ENCODE data around the gene RTKN. TPM values are rescaled to one million over a fixed set of nuclear protein-coding genes. Genes with fewer than 3 reads are reported as not detected.
"Not testable (repeated sequence)": the region's sequence is repeated elsewhere in the genome, so short reads cannot be mapped to it uniquely, and the experiment has no call there.

Gene RTKN
- total RNA-seq, 1 donor from 2014 or later: 32.3 TPM

- H3K36me3 ChIP-seq: peaks cover 22% of the 10 kb centered on the region
- H3K27me3 ChIP-seq: no peaks in the 10 kb centered on the region
- DNase-seq (no peak), ATAC-seq (no peak)
- intact Hi-C loops (cut with DNase I): no loop called here
- no peak overlapping the region for H3K4me3 ChIP-seq
- no peak for TF ChIP-seq CTCF (IDR thresholded peaks at IDR 0.05)
- H3K27ac ChIP-seq: no peak overlapping the region
- peaks cover 24% of the 10 kb centered on the region for H3K4me1 ChIP-seq
- no peaks in the 10 kb centered on the region for H3K9me3 ChIP-seq
Measured at GRCh38 chr2:74462054-74462785, 20.5 kb upstream of the RTKN start.

DNA sequence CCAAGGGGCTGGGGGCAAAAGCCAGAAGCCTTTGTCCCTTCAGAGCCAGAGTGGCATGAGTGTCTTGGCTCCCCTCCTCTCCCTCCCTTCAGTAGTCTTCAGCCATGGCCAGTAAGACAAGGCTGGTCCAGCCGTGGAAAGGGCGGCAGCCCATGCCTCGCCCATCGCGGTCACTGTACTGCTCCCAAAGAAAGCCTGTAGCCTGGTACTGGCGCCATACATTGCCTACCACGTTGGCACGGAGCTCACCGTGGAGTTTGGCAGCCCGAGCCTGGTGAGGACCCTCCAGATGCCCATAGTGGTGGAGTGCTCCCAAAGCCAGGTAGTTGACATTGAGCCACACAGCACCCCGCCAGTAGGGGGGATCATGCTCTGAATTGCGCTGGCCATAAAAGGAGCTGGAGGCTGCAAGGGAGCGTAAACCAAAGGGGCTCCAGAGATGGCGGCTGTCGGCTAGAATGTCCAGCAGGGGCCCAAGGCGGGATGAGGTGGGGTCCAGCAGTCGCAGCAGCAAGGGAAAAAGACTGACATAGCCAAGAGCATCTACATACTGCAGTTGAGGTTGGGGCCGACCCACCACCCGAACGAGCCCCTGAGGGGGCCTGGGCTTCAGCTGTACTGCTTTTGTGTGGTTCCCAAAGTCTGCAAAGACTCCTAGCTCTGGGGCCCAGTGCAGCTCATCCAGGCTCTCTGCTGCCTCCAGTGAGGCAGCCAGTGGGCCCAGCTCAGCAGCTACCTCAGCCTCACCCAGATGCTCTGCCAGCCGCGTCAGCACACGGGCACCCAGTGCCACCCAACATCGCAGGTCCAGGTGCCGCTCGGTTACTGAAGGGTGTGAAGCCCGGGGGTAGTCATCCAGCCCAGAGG, 19.7 kb upstream of the RTKN start:
- H3K27me3 ChIP-seq: no peaks in the 10 kb centered on the region
- DNase-seq: no peak
- intact Hi-C loops (cut with DNase I): no loop called here
- peaks cover 32% of the 10 kb centered on the region for H3K4me1 ChIP-seq
- no peak for ATAC-seq
- peaks cover 22% of the 10 kb centered on the region for H3K36me3 ChIP-seq
- no peak overlapping the region for H3K4me3 ChIP-seq
- no peak for TF ChIP-seq CTCF (IDR thresholded peaks at IDR 0.05)
- H3K9me3 ChIP-seq: no peaks in the 10 kb centered on the region
- H3K27ac ChIP-seq: no peak overlapping the region

DNA sequence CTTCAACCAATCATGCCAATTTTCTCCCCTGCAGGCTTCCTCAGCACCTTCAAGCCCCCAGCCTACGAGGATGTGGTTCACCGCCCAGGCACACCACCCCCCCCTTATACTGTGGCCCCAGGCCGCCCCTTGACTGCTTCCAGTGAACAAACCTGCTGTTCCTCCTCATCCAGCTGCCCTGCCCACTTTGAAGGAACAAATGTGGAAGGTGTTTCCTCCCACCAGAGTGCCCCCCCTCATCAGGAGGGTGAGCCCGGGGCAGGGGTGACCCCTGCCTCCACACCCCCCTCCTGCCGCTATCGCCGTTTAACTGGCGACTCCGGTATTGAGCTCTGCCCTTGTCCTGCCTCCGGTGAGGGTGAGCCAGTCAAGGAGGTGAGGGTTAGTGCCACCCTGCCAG, 18.4 kb upstream of the RTKN start:
- intact Hi-C loops (cut with DNase I); H3K9me3 ChIP-seq; H3K27me3 ChIP-seq; H3K4me3 ChIP-seq; ATAC-seq; H3K27ac ChIP-seq; DNase-seq: not testable (repeated sequence)
- H3K36me3 ChIP-seq: peaks cover 22% of the 10 kb centered on the region
- peaks cover 38% of the 10 kb centered on the region for H3K4me1 ChIP-seq

DNA sequence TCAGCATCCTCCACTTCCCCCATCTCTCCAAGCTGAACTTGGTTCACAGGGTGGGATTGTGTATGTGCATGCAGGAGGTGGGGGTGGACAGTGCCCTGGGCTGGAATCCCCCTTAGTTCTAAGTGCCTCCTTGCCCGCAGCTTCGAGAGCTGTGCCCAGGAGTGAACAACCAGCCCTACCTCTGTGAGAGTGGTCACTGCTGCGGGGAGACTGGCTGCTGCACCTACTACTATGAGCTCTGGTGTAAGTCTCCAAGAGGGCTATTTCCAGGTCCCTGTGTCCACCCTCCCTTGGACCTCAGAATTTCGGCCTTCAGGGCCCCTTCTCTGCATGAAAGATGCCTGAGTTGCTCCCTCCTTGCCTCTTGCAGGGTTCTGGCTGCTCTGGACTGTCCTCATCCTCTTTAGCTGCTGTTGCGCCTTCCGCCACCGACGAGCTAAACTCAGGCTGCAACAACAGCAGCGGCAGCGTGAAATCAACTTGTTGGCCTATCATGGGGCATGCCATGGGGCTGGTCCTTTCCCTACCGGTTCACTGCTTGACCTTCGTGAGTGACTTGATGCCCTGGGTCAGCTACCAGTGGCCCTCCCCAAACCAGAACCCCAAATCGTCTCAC, 17.9 kb upstream of the RTKN start:
- ATAC-seq; DNase-seq; H3K27me3 ChIP-seq; intact Hi-C loops (cut with DNase I); H3K27ac ChIP-seq; H3K9me3 ChIP-seq: not testable (repeated sequence)
- peaks cover 22% of the 10 kb centered on the region for H3K36me3 ChIP-seq
- H3K4me1 ChIP-seq: peaks cover 39% of the 10 kb centered on the region
- H3K4me3 ChIP-seq: peak overlapping the region; percentile 90

GRCh38 chr2:74458938-74459363, 17.2 kb upstream of the RTKN start:
- H3K36me3 ChIP-seq: peaks cover 22% of the 10 kb centered on the region
- DNase-seq (no peak), ATAC-seq (no peak)
- peak overlapping the region; percentile 90 for H3K4me3 ChIP-seq
- H3K4me1 ChIP-seq: peaks cover 35% of the 10 kb centered on the region
- H3K9me3 ChIP-seq: no peaks in the 10 kb centered on the region
- no peaks in the 10 kb centered on the region for H3K27me3 ChIP-seq
- no peak for TF ChIP-seq CTCF (IDR thresholded peaks at IDR 0.05)
- intact Hi-C loops (cut with DNase I): no loop called here
- H3K27ac ChIP-seq: peak overlapping the region; percentile 80

DNA sequence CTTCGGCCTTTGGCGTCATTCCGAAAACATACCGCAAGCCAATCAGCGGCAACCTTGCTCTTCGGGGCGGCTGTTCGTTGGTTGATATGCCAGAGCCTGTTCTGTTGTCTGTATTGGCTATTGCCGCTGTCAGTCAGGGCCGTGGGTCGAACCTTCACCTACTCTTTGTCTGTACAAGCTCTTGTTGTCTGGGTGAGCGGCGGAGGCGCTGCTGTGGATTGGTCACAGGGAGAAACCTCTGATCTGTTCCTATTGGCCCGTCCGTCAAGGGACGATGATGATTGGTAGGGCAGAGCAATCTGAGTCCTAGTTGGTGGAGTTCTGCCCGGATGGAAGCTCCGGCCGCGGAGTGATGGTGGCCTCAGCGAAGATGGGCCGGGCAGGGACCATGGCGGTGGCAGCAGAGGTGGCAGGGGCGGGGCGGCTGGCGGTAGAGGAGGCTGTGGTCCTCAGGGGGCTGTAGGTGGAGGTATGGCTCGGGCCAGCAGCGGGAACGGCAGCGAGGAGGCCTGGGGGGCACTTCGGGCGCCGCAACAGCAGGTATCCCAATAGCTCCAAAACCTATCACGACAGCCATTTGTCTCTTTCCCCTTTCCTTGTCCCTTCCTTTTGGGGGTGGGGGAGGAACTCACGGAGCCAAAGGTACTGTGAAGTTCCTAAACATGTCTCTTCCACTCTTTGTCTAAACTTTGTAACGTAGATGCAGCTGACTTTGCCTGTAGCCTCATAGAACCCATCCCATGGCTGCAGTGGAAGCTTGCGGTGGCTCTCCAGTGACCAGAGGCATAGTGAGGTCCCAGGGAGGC, 16.6 kb upstream of the RTKN start, which contains the start of gene WBP1:
Gene WBP1, plus strand, starts transcription at position 307 of the 806 bp plus-strand sequence. Its CDS starts 165 bp downstream, at position 472.
- H3K27me3 ChIP-seq: no peaks in the 10 kb centered on the region
- intact Hi-C loops (cut with DNase I): no loop called here
- ATAC-seq: peak; percentile 94
- peak; percentile 99 for DNase-seq
- H3K4me1 ChIP-seq: peaks cover 33% of the 10 kb centered on the region
- no peaks in the 10 kb centered on the region for H3K9me3 ChIP-seq
- H3K27ac ChIP-seq: peak within 1 kb of the TSS; percentile 97
- peak within 1 kb of the TSS; percentile 90 for H3K4me3 ChIP-seq
- TF ChIP-seq CTCF (IDR thresholded peaks at IDR 0.05): no peak
- H3K36me3 ChIP-seq: peaks cover 22% of the 10 kb centered on the region
